Retina (tissue), 1 donor: ENCODE results near the gene UBE2F.

Experiments used
- DNase-seq: peaks from one replicate; pipeline ENCODE4 v3.0.0-alpha.2; 2016

The UBE2F gene

DNA sequence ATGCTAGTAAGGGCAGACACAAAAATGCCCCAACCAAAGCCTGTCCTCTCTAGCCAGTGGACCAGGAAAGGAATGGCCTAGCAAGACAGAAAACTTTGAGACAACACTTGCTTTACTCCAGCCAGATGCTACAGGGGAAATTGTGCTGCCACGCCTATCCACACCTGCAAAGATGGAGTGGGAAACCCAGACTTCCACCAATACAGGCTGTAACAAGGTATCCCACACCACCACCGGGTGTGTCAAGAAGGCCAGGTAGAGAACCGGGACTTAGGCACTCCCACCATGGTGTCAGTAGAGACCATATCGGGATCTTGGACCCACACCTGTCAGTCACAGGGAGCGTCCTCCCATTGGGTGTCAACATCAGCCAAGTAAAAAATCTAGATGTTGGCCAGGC is 117.1 kb downstream of the UBE2F start:
- DNase-seq, result no peak

DNA sequence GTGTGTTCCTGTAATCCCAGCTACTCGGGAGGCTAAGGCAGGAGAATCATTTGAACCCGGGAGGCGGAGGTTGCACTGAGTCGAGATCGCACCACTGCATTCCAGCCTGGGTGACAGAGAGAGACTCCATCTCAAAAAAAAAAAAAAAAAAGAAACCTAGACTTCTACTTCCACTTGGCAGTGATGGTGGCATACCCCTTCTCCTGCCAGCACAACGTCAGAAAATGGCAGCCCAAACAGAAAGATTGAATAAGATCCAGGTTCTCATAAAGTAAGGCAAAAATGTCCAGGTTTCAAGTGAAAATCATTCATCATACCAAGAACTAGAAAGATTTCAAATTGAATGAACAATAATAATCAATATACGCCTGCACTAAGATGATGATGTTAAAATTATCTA is 117.9 kb downstream of the UBE2F start:
- DNase-seq, result no peak

DNA sequence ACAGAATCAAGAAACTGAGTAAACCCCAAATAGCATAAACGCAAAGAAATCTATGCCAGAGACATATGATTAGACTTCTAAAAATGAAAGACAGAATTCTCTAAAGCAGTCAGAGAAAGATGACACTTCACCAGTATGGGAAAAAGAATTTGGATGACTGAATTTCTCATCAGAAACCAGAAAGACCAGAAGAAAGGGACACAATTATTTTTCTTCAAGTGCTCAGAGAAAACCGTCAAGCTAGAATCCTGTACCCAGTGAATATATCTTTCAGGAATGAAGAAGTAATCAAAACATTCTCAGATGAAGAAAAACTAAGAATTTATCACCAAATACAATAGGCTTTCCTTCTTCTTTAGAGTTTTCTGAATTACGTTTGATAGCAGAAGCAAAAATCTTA is 119.1 kb downstream of the UBE2F start:
- no peak for DNase-seq

DNA sequence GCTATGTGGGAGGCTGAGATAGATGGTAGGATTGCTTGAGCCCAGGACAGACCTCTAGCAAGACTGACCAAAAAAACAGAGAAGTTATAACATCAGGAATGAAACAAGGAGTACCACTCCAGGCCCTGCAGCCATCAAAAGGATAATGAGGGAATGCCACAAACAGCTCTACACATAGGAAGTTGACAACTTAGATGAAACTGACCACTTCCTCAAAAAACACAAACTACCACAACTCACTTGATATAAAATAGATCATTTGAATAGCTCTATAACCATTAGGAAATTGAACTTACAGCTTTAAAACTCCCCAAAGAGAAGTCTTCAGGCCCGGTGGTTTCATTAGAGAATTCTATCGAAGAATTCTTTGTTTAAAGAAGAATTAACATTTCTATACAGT is 120.4 kb downstream of the UBE2F start:
- no peak for DNase-seq

DNA sequence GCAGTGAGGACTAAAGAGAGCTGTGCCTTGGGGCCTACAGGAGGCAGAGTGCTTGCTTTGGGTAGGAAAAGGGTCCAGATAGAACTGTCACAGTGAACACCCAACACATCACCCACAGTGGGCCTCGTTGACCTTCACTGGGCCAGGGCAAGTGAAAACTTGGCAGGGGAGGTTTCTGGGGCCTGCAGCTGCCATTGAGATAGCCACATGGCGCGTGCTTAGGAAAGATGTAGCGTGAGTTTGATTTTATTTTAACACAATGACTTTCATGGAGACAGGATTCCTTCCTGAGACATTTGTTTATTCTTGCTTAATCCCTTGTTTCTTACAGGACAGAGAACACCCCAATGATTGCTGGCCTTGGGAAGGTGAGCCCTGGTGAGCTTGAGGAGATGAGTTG is 124.1 kb downstream of the UBE2F start:
- no peak for DNase-seq

DNA sequence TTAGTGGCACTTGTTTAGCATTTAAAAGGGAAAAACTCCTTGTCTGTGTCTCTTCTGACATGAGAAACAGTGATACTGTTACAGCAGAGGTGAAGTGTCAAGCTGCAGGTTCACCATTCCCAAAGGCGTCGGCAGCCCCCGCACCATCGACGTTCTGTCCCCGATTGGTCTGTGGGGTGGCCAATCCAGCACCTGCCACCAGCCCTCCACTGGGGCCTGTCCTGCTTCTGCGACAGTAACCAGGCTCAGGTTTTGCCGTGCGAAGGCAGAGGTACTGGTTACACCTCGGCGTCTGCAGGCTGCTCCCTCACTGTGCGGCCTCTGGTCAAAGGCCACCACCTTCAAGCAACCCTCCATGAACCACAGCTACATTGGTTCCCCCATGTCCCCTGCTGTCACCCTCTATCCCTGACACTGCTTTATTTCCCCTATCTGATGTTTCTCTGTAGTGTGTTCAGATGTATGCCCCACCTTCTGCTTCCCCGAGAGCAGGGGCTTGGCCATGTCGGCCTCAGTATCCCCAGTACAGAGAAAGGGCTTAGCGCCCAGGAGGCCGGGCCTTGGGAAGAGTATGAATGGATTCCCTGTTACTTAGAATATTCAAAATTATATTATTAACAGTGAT is 124.7 kb downstream of the UBE2F start:
- no peak for DNase-seq
